ENCODE data around the gene CALHM6.

DNA sequence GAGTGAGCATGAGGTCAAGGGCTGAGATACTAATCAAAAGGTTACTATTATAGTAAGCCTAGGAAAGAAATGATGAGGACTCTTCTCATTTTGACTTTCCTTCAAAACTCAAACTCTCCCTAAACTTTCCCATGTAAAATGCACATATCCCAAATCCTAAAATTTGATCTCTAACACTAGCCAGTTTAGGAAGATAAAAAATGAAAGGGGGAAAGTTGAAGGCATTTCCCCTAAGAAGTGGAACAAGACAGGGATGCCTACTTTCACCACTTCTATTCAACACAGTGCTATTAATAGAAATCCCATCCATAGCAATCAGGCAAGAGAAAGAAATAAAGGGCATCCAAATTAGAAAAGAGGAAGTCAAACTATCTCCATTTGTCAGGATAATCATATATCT is 47.4 kb downstream of the CALHM6 start:
- TF ChIP-seq, protein P1, sequence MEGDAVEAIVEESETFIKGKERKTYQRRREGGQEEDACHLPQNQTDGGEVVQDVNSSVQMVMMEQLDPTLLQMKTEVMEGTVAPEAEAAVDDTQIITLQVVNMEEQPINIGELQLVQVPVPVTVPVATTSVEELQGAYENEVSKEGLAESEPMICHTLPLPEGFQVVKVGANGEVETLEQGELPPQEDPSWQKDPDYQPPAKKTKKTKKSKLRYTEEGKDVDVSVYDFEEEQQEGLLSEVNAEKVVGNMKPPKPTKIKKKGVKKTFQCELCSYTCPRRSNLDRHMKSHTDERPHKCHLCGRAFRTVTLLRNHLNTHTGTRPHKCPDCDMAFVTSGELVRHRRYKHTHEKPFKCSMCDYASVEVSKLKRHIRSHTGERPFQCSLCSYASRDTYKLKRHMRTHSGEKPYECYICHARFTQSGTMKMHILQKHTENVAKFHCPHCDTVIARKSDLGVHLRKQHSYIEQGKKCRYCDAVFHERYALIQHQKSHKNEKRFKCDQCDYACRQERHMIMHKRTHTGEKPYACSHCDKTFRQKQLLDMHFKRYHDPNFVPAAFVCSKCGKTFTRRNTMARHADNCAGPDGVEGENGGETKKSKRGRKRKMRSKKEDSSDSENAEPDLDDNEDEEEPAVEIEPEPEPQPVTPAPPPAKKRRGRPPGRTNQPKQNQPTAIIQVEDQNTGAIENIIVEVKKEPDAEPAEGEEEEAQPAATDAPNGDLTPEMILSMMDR (IDR thresholded peaks at IDR 0.05; ENCODE audit: low read length) = no peak
- TF ChIP-seq EZH2 (IDR thresholded peaks at IDR 0.05; ENCODE audit: borderline replicate concordance, low read length) = no peak

Data from OCI-LY1 (cell line).